GM12873 (cell line): ENCODE measurements around the gene METTL17.

Source experiments
- TF ChIP-seq, protein P1 (sequence below): IDR thresholded peaks from 2 replicates; pipeline ENCODE4 v1.5.1; 2012; ENCODE audit warnings: low read depth, mild to moderate bottlenecking, moderate library complexity, low read length, control low read depth; ENCODE audit not compliant: insufficient read depth; ENCODE audit errors: missing control alignments

Gene METTL17

DNA sequence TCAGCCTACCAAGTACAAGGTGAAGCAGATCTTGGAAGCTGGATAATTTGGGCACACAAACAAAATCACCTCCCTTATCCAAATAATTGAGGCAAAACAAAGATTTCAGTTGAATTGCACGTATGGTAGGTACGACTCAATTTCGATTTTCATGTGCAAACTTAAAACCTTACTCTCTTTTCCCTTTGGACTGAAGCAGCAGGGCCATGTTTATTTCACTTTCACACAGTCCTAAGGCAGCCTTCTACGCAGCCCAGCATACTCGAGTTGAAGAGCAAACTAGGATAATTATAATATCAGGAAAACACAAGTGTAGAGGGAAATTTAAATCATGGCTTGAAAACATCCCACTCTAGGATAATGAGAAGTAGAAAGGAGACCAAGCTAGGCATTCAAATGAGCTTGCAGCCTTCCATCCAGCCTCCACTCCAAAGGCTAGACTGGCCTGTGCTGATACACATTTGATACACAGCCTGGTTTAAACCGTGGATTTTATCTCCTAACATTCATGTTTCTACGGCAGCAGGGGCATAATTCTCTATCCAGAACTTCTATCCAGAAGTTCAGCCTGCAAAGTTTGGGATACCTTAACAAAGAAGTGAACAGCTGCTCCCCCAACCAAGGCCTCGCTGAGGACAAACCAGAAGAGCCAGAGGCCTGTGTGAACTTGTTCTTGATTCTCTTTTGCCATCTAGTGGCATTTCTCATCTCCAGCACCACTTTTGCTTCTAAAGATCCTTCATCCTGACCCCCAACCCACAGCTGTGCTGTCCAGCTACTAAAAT is 50.0 kb downstream of the METTL17 start:
- TF ChIP-seq, protein P1, sequence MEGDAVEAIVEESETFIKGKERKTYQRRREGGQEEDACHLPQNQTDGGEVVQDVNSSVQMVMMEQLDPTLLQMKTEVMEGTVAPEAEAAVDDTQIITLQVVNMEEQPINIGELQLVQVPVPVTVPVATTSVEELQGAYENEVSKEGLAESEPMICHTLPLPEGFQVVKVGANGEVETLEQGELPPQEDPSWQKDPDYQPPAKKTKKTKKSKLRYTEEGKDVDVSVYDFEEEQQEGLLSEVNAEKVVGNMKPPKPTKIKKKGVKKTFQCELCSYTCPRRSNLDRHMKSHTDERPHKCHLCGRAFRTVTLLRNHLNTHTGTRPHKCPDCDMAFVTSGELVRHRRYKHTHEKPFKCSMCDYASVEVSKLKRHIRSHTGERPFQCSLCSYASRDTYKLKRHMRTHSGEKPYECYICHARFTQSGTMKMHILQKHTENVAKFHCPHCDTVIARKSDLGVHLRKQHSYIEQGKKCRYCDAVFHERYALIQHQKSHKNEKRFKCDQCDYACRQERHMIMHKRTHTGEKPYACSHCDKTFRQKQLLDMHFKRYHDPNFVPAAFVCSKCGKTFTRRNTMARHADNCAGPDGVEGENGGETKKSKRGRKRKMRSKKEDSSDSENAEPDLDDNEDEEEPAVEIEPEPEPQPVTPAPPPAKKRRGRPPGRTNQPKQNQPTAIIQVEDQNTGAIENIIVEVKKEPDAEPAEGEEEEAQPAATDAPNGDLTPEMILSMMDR = peak; percentile 69

DNA sequence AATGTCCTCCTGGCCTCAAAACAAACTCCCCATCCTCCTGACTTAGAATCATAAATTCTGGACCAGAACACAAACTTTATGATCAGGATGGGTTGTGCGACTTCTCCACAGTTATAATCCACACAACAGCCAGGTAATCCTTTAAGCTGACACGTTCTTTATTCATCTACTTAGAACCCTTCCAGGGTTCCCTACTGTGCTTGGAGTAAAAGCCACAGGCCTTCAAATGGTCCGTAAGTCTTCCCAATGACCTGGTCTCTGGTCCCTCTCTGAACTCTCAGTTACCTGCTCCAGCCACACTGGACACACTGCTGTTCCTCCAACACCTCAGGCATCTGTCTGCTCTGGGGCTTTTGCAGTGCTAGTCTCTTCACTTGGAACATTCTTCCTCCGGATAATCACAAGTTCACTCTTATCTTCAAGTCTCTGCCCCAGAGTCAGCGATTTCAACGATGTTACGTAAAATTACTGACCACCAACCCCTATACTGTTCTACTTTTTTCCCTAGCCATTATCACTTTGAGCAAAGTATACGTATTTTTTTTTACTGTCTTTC is 50.7 kb downstream of the METTL17 start:
- TF ChIP-seq, protein P1 = no peak

- TF ChIP-seq, protein P1 = no peak
These were observed 52.1 kb downstream of the METTL17 start, which contains the start of gene RNASE7 for GRCh38 chr14:21041676-21042433. Gene RNASE7, plus strand, starts transcription at chr14:21042362. Its CDS starts 631 bp downstream, at chr14:21042993.

GRCh38 chr14:21042918-21043317 is 53.1 kb downstream of the METTL17 start:
- TF ChIP-seq, protein P1 = no peak

DNA sequence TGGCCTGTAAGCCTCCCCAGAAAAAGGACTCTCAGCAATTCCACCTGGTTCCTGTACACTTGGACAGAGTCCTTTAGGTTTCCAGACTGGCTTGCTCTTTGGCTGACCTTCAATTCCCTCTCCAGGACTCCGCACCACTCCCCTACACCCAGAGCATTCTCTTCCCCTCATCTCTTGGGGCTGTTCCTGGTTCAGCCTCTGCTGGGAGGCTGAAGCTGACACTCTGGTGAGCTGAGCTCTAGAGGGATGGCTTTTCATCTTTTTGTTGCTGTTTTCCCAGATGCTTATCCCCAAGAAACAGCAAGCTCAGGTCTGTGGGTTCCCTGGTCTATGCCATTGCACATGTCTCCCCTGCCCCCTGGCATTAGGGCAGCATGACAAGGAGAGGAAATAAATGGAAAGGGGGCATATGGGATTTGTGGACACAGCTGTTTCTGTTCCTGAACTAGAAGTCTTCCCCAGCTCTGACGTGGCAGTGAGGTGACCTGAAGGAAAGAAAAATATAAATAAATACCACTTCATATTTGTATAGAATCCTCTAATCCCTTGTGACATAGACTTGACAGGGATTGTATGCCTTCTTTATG is 53.7 kb downstream of the METTL17 start:
- TF ChIP-seq, protein P1 = no peak

GRCh38 chr14:21043974-21044618 is 54.3 kb downstream of the METTL17 start:
- TF ChIP-seq, protein P1 = no peak
